Central memory CD4-positive, alpha-beta T cell (primary cell): Measurements from ENCODE around the gene CACNG5.

Experiments
- DNase-seq: peaks from one replicate; pipeline ENCODE4 v3.0.0; 2022
- total RNA-seq, 3 experiments: gene quantifications; one replicate each; lab custom pipeline; 2026; lab: John Stamatoyannopoulos, UW

The CACNG5 gene
- 0 reads per million in 3 experiments for total RNA-seq

- DNase-seq = no peak
These were observed at the start of gene CACNG5 for GRCh38 chr17:66834919-66835454. CACNG5 (plus strand) TSS chr17:66835117; CDS start chr17:66877333, 42,216 bp downstream.

- no peak for DNase-seq
These were observed 48.8 kb upstream of the CACNG5 start for GRCh38 chr17:66786107-66786506.

DNA sequence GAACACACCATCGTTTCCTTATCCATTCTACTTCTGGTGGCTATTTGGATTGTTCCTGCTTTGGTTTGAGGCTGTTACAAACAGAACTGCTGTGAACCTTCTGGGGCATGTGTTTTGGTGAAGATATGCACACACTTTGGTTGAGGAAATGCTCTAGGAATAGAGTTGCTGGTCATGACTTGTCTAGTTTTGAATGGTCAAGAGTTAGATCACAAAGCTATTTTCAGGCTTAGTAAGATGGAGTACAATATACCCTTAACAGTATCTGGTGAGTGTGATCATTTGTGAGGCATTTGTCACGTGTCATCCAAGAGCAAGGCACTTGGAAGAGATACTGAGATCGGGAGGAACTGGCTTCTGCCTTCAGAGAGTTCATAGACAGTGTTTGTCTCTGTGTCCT lies 47.0 kb upstream of the CACNG5 start:
- no peak for DNase-seq

DNA sequence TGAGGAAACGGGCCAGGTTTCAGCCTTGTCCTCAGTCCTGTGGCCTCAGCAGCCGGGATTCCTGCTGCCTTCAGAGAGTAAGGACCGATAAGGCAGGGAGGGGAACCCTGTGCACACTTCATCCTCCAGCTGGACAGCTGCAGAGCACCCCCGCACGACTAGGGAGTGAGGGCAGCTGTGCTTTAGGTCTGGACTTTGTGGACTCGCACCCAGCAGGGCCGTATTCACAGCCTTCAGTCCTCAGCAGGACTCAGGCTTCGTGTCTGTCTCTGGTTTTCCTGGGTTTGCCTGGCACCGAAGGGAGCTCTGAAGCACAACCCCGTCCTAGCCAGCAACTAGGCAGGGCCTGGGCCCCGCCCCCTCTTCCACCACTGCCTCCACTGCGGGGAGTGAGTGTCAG lies 45.8 kb upstream of the CACNG5 start:
- DNase-seq = no peak

GRCh38 chr17:66789961-66790437 lies 44.9 kb upstream of the CACNG5 start:
- DNase-seq = no peak

- DNase-seq = no peak
These were observed 44.3 kb upstream of the CACNG5 start for GRCh38 chr17:66790501-66791061.

DNA sequence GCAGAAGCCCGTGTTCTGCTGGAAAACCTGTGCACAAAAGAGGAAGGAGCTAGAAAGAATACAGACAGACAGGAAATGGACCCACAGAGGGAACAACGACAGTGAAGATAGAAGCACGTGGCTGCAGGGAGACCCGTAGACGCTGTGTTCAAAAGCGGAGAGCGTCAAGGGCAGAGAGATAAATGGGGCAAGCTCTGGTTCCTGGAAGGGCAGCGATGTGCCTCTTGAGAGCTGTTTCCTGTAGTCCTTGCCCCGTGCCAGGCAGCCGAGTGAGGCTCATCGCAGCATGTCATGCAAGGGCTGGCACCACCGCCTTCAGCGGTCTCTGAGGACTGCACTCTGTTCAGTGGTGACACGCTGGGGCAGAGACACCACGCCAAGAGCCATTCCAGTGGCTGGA lies 43.6 kb upstream of the CACNG5 start:
- no peak for DNase-seq

GRCh38 chr17:66793814-66794213 lies 41.1 kb upstream of the CACNG5 start:
- DNase-seq = no peak

DNA sequence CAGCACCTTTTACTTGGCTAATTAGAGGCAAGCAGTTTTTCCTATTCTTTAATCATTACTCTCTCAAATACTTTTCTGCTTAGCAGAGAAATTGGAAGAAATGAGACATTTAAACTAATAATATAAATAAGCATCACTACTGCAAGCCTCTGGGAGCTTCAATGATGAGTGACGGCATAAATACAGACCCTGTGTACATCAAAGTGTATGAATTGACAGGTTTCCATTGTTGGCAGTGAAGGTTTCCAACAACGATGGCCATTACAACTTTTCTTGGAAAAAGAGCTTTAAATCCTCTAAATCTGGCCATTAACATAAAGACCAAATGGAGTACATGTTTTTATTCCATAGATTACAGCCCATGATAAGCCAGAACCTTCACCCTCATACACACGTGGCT lies 39.4 kb upstream of the CACNG5 start:
- no peak for DNase-seq

DNA sequence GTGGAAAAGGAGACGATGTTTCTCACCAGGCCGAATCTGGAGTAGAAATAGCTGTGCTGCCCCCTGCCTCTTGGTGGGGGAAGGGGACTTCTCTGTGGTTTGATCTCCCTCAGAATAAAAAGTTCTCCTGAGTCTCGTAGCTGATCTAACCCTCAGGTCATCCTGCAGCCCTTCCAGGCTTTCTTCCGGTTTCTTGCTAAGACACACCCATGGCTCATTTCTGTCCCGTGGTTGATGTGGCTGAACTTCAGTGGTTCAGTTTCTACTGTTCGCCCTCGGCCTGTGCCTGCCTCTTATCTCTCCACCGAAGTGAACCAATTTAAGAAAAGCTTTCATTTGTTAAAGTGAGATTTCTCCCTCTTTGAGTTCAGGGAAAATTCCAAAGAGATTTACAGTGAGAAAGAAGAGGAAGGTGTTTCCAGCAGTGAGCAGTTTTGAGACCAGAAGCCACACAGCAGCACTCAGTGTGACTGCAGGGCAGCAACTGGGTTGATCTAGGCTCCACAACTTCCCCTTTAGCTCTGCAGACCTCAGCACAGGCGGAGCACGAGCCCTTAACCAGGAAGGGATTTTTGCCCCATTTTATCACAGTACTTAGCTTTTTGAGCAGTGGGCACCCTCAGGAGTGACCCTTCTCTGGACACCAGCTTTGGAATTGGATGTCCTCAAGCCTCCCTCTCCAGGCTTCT lies 34.9 kb upstream of the CACNG5 start:
- no peak for DNase-seq

- no peak for DNase-seq
These were observed 31.4 kb upstream of the CACNG5 start for GRCh38 chr17:66803474-66803951.

GRCh38 chr17:66805567-66805966 lies 29.4 kb upstream of the CACNG5 start:
- DNase-seq = no peak

- DNase-seq = no peak
These were observed 27.7 kb upstream of the CACNG5 start for GRCh38 chr17:66807182-66807581.

GRCh38 chr17:66809408-66809807 lies 25.5 kb upstream of the CACNG5 start:
- DNase-seq = no peak

DNA sequence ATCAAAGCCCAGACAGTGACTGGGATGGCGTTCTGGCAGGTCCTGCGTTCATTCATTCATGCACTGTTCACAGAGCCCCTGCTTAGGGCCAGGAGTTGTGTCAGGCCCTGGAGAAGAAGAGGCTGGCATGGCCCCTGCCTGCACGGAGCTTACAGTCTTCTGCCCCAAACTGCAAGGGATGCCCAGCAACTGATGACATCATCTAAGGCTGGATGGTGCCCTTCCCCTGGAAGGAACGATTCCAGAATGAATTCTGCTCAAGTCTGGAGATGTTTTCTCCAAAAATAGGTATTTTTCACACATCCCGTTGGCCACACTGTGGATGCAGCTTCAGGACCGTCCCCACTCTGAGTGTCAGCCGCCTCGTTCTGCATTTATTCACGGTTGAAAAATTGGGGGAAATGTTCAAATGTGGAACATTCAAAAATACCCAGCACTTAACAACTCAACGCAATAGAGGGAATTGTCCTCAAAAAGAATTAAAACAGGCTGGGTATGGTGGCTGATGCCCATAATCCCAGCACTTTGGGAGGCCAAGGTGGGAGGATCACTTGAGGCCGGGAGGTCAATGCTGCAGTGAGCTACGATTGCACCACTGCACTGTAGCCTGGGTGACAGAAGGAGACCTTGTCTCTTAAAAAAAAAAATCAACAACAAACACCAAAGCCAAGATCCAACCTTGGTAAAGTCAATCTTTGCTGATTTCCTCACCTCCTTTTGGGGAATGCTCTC lies 23.8 kb upstream of the CACNG5 start:
- DNase-seq = no peak

DNA sequence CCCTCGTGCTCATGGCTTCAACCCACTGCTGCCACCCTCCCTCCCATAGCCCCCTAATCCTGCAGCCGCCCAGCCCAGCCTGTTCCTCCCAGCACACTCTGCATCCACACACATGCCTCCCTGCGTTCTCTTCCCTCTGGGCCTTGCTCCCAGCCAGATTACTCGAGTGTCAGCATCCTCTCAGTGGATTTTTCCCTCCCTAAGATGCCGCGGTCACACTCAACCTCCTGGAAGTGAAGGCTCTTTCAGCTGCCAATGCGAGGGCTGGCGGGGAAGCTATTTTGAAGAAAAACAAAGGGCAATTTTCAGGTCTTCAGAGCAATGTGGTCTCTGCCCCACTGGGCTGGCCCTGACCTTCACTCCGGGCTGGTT lies 23.2 kb upstream of the CACNG5 start:
- DNase-seq = no peak

- no peak for DNase-seq
These were observed 22.3 kb upstream of the CACNG5 start for GRCh38 chr17:66812571-66812970.

- no peak for DNase-seq
These were observed 21.6 kb upstream of the CACNG5 start for GRCh38 chr17:66813296-66813695.

DNA sequence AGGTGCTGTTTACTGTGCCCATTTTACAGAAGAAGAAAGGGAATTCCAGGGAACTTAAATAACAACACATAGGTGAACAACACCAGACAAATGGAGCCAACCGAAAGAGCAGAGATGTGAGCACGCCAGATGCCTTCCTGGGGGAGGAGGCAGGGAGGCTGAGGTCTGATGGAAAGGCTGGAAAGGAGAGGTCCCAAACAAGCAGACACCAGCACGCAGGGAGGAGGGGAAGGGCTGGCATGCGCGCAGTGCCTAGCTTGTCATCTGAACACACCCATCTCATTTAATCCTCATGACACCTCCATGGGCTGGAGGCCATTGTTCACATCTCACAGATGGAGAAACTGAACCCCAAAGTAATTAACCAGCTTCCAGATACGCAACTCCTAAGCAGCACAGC lies 20.9 kb upstream of the CACNG5 start:
- DNase-seq = no peak

GRCh38 chr17:66814570-66814969 lies 20.3 kb upstream of the CACNG5 start:
- no peak for DNase-seq

DNA sequence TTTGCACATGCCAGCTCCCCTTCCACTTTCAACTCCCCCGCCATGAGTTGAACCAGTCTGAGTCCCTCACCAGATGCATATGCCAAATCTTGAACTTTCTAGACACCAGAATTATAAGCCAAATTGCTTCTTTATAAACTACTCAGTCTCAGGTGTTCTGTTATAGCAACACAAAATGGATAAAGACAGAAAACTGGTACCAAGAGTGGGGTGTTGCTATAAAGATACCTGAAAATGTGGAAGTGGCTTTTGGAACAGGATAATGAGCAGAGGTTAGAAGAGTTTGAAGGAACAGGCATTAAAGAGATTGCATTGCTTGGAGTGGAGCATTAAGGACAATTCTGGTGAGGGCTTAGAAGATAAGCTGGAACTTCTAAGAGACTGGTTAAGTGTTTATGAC lies 17.2 kb upstream of the CACNG5 start:
- no peak for DNase-seq

GRCh38 chr17:66819466-66819865 lies 15.5 kb upstream of the CACNG5 start:
- no peak for DNase-seq

GRCh38 chr17:66822009-66822408 lies 12.9 kb upstream of the CACNG5 start:
- DNase-seq = no peak

GRCh38 chr17:66826856-66827255 lies 8.1 kb upstream of the CACNG5 start:
- DNase-seq = no peak
